Measurements from ENCODE around the gene CTLA4.

CTLA4 gene

GRCh38 chr2:203890733-203891132 lies 23.2 kb downstream of the CTLA4 start:
- TF ChIP-seq POLR2A (IDR thresholded peaks at IDR 0.05; ENCODE audit: low read length) (no peak), GATA1 (IDR thresholded peaks at IDR 0.05; ENCODE audit: low read depth, low read length) (no peak)
- no peak for DNase-seq

DNA sequence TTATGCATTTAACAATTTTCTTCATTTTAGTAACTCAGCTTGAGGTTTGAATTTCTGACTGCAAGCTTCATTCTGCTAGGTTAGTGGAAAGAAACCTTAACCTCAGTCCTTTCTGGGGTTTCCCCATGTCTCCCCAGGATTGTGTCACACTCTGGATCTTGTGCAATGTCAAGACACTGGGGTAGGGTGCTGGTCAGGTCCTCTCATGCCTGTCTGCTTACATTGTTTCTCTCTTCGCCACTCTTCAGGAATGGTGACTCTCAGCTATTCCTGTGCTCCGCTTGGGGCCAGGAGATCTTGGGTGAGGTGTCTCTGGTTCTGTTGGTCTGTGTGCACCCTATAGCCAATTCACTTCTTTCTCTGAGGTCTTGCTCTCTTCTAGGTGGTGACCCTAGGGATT lies 23.9 kb downstream of the CTLA4 start:
- no peak for DNase-seq
- TF ChIP-seq GATA1 (IDR thresholded peaks at IDR 0.05; ENCODE audit: low read depth, low read length) (no peak), POLR2A (IDR thresholded peaks at IDR 0.05; ENCODE audit: low read length) (no peak)

GRCh38 chr2:203892207-203892606 lies 24.6 kb downstream of the CTLA4 start:
- no peak for TF ChIP-seq POLR2A (IDR thresholded peaks at IDR 0.05; ENCODE audit: low read length)
- TF ChIP-seq GATA1 (IDR thresholded peaks at IDR 0.05; ENCODE audit: low read depth, low read length), result no peak
- DNase-seq, result no peak

DNA sequence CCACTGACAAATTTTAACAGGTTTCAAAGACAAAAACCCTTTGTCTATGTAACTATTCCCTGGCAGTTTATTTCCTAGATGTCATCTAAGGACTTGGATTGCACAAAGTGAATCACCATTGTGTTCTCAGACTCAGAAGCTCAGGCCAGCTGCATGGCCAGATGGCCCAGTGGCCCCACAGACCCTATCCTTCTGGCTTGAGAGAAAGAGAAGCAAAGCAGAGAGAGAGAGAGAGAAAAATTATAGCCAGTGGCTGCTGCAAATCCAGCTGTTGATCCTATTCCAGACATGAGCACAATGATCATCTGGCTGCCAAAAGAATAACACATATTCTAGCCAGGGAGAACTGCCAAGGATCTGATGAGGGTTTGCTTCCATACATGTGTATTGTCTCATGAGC lies 25.8 kb downstream of the CTLA4 start:
- DNase-seq, result no peak
- TF ChIP-seq POLR2A (IDR thresholded peaks at IDR 0.05; ENCODE audit: low read length), result no peak
- no peak for TF ChIP-seq GATA1 (IDR thresholded peaks at IDR 0.05; ENCODE audit: low read depth, low read length)

DNA sequence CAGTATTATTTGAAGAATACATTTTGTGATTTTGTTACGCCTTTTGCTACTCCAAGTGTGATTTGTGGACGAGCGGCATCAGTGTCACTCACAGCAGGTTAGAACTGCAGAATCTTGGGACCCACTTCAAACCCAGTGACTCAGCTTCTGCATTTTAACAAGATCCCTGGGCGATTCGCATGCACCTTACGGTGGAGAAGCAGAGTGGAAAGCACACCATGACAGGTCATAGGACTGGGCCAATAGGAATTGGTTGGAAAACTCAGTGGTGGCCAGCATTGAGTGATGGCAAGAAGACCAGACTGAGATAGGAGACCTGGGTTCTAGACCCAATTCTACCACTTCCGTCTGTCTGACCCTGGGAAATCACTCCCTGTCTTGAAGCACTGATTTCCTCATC lies 26.3 kb downstream of the CTLA4 start:
- TF ChIP-seq POLR2A (IDR thresholded peaks at IDR 0.05; ENCODE audit: low read length) (no peak), GATA1 (IDR thresholded peaks at IDR 0.05; ENCODE audit: low read depth, low read length) (no peak)
- no peak for DNase-seq

DNA sequence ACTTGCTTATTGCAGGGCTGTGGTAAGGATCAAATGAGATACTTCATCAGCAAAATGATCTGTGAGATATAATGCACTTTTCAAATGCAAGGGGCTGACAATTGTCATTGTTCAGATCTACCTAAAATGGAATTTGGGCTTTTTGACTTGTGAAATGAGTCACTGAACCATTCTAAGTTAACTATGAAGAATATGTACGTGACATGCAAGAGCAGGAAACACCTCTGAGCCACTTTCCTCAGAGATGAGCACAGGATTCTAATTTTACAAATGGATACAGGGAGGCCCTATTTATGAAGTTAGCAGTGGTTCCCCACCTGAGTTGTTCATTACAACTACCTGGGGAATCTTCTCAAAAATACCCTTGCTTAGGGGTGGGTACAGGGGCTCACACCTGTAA lies 26.7 kb downstream of the CTLA4 start:
- DNase-seq, result no peak
- no peak for TF ChIP-seq POLR2A (IDR thresholded peaks at IDR 0.05; ENCODE audit: low read length)
- TF ChIP-seq GATA1 (IDR thresholded peaks at IDR 0.05; ENCODE audit: low read depth, low read length), result no peak

DNA sequence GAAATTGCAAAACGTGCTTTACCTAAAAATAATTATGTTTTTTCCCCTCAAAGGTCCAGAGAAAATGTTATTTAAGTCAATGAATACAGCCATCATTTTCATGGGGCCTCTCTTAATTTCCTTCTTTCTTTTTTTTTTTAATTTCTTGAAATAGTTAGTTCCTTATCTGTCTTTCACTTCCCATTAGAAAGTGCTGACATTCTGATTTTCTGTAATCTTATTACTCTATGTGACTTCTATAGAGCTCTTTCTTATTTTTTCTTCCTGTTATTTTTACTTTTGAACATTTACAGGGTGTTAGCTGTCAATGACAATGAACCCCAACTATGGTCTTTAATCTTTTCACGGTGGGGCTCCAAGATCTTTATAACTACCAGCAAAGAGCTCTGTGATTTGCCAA lies 30.0 kb downstream of the CTLA4 start:
- no peak for DNase-seq
- no peak for TF ChIP-seq POLR2A (IDR thresholded peaks at IDR 0.05; ENCODE audit: low read length)
- no peak for TF ChIP-seq GATA1 (IDR thresholded peaks at IDR 0.05; ENCODE audit: low read depth, low read length)

GRCh38 chr2:203898657-203899056 lies 31.1 kb downstream of the CTLA4 start:
- TF ChIP-seq GATA1 (IDR thresholded peaks at IDR 0.05; ENCODE audit: low read depth, low read length), result no peak
- TF ChIP-seq POLR2A (IDR thresholded peaks at IDR 0.05; ENCODE audit: low read length), result no peak
- DNase-seq, result no peak

DNA sequence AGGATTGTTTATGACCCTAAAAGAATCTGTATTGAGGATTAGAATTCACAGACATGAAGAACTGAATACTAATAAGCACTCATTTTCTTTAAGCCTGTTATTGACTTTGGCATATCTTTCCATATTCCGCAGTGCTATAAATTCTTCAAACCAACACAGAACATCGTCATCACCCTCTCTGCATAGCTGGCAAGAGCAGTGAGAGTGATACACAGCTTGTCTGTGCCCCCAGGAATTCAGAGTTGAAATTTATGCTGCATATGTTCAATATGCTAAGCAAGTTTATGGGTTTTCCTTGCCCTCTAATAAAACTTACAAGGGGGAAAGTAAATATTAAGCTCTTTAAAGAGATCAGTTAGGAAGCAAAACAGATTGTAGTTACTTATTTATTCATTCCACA lies 32.7 kb downstream of the CTLA4 start:
- TF ChIP-seq POLR2A (IDR thresholded peaks at IDR 0.05; ENCODE audit: low read length), result no peak
- TF ChIP-seq GATA1 (IDR thresholded peaks at IDR 0.05; ENCODE audit: low read depth, low read length), result no peak
- no peak for DNase-seq

- DNase-seq, result no peak
- TF ChIP-seq POLR2A (IDR thresholded peaks at IDR 0.05; ENCODE audit: low read length) (no peak), GATA1 (IDR thresholded peaks at IDR 0.05; ENCODE audit: low read depth, low read length) (no peak)
These were observed 36.5 kb downstream of the CTLA4 start for GRCh38 chr2:203904022-203904421.

GRCh38 chr2:203905656-203906055 lies 38.1 kb downstream of the CTLA4 start:
- DNase-seq, result no peak
- TF ChIP-seq GATA1 (IDR thresholded peaks at IDR 0.05; ENCODE audit: low read depth, low read length), result no peak
- no peak for TF ChIP-seq POLR2A (IDR thresholded peaks at IDR 0.05; ENCODE audit: low read length)

GRCh38 chr2:203908066-203908796 lies 40.7 kb downstream of the CTLA4 start:
- TF ChIP-seq GATA1 (IDR thresholded peaks at IDR 0.05; ENCODE audit: low read depth, low read length) (no peak), POLR2A (IDR thresholded peaks at IDR 0.05; ENCODE audit: low read length) (no peak)
- DNase-seq, result no peak

DNA sequence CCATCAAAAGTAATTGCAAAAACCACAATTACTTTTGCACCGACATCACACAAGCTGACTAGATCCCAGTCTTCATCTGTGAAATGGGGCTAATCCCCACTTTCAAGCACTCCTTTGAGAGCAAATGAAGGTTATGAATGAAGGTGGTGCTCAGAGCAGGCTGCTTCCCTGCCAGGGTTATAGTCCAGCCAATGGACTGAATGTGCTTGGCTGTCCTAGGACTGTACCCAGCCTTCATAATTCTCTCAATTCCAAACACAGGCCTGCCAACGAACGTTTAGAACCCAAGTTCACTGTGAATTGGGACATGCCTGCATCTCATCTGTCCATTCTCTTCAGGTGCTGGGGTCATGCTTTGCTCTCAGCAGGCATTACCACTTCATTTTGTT lies 41.2 kb downstream of the CTLA4 start:
- no peak for DNase-seq
- TF ChIP-seq GATA1 (IDR thresholded peaks at IDR 0.05; ENCODE audit: low read depth, low read length) (no peak), POLR2A (IDR thresholded peaks at IDR 0.05; ENCODE audit: low read length) (no peak)

DNA sequence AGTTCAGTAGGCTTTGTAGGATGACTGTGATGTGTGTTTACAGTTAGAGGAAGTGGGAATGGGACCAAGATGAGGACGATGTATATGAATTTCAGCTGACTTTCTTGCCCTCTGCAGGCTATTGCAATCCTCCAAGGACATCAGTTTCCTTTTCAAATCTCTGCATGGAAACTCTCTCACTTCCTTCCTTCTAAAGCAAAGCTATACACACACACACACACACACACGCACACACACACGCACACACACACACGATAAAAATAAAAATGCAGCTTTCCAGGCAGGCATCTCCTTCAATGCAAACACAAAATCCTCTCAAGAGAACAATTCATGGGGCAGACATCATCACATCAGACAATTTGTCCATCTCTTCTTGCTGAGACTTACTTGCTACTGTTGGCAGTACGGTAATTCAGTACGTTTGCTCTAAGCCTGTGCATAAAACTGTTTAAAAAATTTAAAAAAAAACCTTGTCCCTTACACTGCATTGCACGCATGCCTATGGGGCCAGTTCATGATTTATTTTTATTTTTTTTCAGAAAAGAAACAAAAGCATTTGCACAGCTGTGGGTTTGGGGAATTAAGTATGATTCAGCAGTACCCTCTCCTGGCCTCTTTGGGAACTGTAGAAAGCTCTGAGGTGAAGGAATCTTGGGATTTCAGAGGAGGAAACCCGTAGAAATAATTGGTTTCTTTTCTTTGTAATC lies 41.8 kb downstream of the CTLA4 start:
- no peak for TF ChIP-seq POLR2A (IDR thresholded peaks at IDR 0.05; ENCODE audit: low read length)
- TF ChIP-seq GATA1 (IDR thresholded peaks at IDR 0.05; ENCODE audit: low read depth, low read length), result no peak
- peak in 1 of 2 experiments; percentile 10 for DNase-seq

DNA sequence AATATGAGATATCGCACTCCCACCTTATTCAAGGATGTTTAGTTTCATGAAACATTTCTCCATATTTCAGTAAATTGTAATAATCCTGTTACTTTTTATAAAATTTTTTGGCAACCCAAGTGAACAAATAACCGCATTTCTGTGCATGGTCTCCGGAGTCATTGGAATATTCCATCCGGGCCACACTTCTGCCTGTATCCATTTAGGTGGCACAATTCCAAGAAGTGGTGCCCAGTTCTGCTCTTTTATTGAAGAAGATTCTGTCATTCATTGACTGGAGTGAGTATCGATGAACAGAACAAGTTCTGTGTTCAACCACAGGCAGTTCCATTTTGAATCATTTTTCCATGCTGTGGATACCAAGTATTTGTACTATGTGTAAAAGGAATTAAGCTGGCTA lies 42.4 kb downstream of the CTLA4 start:
- no peak for DNase-seq
- TF ChIP-seq POLR2A (IDR thresholded peaks at IDR 0.05; ENCODE audit: low read length) (no peak), GATA1 (IDR thresholded peaks at IDR 0.05; ENCODE audit: low read depth, low read length) (no peak)

Data from erythroblast (primary cell).